ENCODE data around the gene OTOP3. TPM values are rescaled to one million over a fixed set of nuclear protein-coding genes. Genes with fewer than 3 reads are reported as not detected.
"Not testable (repeated sequence)": the region's sequence is repeated elsewhere in the genome, so short reads cannot be mapped to it uniquely, and the experiment has no call there.

The OTOP3 gene
- polyA plus RNA-seq, 3 donors, result not detected

DNA sequence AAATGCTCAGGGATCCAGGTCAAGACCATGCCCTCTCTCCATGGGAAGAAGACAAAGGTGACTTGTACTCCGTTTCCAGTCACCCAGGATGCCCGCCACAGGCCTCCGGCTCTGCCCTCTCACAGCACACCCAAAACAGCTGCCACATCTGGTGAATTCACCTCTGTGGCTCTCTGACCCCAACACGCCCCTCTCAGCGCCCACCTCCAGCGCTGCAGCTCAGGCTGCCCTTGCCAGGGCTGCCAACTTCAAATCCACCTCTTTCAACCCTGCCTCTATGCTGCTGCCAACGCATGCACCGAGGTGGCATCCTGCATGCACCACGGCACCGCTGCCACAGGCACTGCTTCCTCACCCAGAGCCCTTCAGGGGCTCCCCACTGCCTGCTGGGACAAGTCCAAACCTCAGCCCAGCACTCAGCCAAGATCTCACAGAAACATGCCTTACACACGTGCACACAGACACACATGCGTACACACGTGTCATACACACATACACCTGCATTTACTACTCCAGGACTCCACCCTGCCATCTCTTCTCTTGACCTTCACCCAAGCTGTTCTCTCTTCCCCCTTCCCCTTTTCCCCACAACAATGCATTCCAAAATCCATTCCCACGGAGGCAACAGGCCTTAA, 29.4 kb downstream of the OTOP3 start:
- Histone ChIP-seq H3K4me2 (replicated peaks; ENCODE audit: extremely low read depth, low read length, poor library complexity, severe bottlenecking) (no peak overlapping the region), H3K4me3 (replicated peaks in 1 of 3; ENCODE audit: low read depth in 2 of 3, low read length in 3 of 3) (no peak overlapping the region), H3K27me3 (ENCODE audit: control insufficient read depth in 2 of 2, insufficient read depth in 2 of 2, low read length in 2 of 2) (peaks cover 0 to 3% of the 10 kb centered on the region in 2 donors), H4K20me1 (ENCODE audit: insufficient read depth, low read length) (no peaks in the 10 kb centered on the region), H3K9me3 (replicated peaks in 1 of 2; ENCODE audit: control insufficient read depth in 1 of 2, insufficient read depth in 1 of 2, low read length in 2 of 2) (no peaks in the 10 kb centered on the region), H3K79me2 (ENCODE audit: insufficient read depth, low read length) (no peaks in the 10 kb centered on the region), H3K9ac (ENCODE audit: insufficient read depth, low read length, poor library complexity, severe bottlenecking) (no peak overlapping the region), H3K27ac (ENCODE audit: low read depth in 1 of 2, low read length in 2 of 2) (no peak overlapping the region), H3K36me3 (replicated peaks in 1 of 2; ENCODE audit: control insufficient read depth in 1 of 2, insufficient read depth in 2 of 2, low read length in 2 of 2) (no peaks in the 10 kb centered on the region), H2AFZ (ENCODE audit: insufficient read depth, low read depth, low read length, poor library complexity, severe bottlenecking) (no peak overlapping the region), H3K4me1 (ENCODE audit: control insufficient read depth in 1 of 2, insufficient read depth in 2 of 2, low read length in 2 of 2) (peaks cover 0 to 6% of the 10 kb centered on the region in 2 donors)
- H3K36me3 Mint-ChIP-seq, result no peaks in the 10 kb centered on the region
- DNase-seq, result no peak
- intact Hi-C loops (cut with micrococcal nuclease), result loop anchor here (5.0 to 10.0 kb wide), 4 partner anchors 37 to 227 kb away; no protein-coding TSS in a partner anchor
- peak overlapping the region in 1 of 7 donors; percentile 55 for H3K27ac Mint-ChIP-seq
- 85% methylated on average over 13 of the region's 14 CpGs for WGBS (ENCODE audit: insufficient coverage)
- TF ChIP-seq, protein P1, sequence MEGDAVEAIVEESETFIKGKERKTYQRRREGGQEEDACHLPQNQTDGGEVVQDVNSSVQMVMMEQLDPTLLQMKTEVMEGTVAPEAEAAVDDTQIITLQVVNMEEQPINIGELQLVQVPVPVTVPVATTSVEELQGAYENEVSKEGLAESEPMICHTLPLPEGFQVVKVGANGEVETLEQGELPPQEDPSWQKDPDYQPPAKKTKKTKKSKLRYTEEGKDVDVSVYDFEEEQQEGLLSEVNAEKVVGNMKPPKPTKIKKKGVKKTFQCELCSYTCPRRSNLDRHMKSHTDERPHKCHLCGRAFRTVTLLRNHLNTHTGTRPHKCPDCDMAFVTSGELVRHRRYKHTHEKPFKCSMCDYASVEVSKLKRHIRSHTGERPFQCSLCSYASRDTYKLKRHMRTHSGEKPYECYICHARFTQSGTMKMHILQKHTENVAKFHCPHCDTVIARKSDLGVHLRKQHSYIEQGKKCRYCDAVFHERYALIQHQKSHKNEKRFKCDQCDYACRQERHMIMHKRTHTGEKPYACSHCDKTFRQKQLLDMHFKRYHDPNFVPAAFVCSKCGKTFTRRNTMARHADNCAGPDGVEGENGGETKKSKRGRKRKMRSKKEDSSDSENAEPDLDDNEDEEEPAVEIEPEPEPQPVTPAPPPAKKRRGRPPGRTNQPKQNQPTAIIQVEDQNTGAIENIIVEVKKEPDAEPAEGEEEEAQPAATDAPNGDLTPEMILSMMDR (IDR thresholded peaks at IDR 0.05), result no peak
- H3K27me3 Mint-ChIP-seq (ENCODE audit: low read depth in 3 of 3), result peaks cover 7 to 32% (median 9%) of the 10 kb centered on the region in 3 donors
- H3K4me3 Mint-ChIP-seq, result no peak overlapping the region
- H3K9me3 Mint-ChIP-seq, result no peaks in the 10 kb centered on the region
- H3K4me1 Mint-ChIP-seq, result peaks cover 7% of the 10 kb centered on the region

DNA sequence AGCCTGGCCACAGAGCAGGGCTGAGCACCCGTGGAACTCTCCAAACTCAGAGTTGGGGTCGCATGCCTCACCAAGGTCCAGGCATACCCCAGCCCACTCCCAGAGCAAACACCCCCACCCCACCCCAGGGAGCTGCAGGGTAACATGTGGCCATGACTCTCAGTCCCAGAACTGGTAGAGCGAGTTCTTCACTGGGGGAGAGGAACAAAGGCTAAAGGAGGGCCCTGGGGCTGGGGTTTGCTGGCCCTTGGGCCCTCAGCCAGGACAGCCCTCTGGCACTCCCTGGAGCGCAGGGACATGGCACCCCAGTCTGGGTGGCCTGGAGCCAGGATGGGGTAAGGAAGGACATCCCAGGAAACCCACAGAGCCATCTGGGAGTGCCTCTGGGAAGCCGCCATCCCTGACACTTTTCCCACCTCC, 32.7 kb downstream of the OTOP3 start:
- TF ChIP-seq, protein P1 (IDR thresholded peaks at IDR 0.05), result no peak

DNA sequence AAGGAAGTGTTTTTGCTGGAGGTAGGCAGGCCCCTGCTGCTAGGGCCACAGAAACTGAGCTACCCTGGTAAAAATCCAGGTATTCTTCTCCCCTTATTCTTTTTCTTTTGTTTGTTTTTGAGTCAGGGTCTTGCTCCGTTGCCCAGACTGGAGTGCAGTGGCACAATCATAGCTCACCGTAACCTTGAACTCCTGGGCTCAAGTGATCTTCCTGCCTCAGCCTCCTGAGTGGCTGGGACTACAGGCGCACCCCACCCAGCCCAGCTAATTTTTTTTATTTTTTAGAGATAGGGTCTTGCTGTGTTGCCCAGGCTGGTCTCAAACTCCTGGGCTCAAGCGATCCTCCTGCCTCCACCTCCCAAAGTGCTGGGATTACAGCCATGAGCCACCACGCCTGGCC, 33.8 kb downstream of the OTOP3 start:
- H3K4me1 ChIP-seq (ENCODE audit: control insufficient read depth in 1 of 2, insufficient read depth in 2 of 2, low read length in 2 of 2), result peaks cover 12 to 17% of the 10 kb centered on the region in 2 donors
- WGBS (ENCODE audit: insufficient coverage), result 100% methylated on average over 1 of the region's 5 CpGs
- not testable (repeated sequence) for H3K4me2 ChIP-seq (replicated peaks; ENCODE audit: extremely low read depth, low read length, poor library complexity, severe bottlenecking); H3K4me3 ChIP-seq (replicated peaks in 1 of 3; ENCODE audit: low read depth in 2 of 3, low read length in 3 of 3); H3K4me3 Mint-ChIP-seq; H3K36me3 ChIP-seq (replicated peaks in 1 of 2; ENCODE audit: control insufficient read depth in 1 of 2, insufficient read depth in 2 of 2, low read length in 2 of 2); H2AFZ ChIP-seq (ENCODE audit: insufficient read depth, low read depth, low read length, poor library complexity, severe bottlenecking); H3K4me1 Mint-ChIP-seq; H3K27ac Mint-ChIP-seq; DNase-seq; H3K27ac ChIP-seq (ENCODE audit: low read depth in 1 of 2, low read length in 2 of 2); H3K9ac ChIP-seq (ENCODE audit: insufficient read depth, low read length, poor library complexity, severe bottlenecking); H3K79me2 ChIP-seq (ENCODE audit: insufficient read depth, low read length); H3K9me3 ChIP-seq (replicated peaks in 1 of 2; ENCODE audit: control insufficient read depth in 1 of 2, insufficient read depth in 1 of 2, low read length in 2 of 2); H3K36me3 Mint-ChIP-seq; H4K20me1 ChIP-seq (ENCODE audit: insufficient read depth, low read length)
- peaks cover 21 to 45% of the 10 kb centered on the region in 2 donors for H3K27me3 ChIP-seq (ENCODE audit: control insufficient read depth in 2 of 2, insufficient read depth in 2 of 2, low read length in 2 of 2)
- Mint-ChIP-seq H3K27me3 (ENCODE audit: low read depth in 3 of 3) (peaks cover 40 to 64% (median 48%) of the 10 kb centered on the region in 3 donors), H3K9me3 (peaks cover 0 to 13% (median 5%) of the 10 kb centered on the region in 7 donors)
- intact Hi-C loops (cut with micrococcal nuclease), result loop anchor here in 1 of 2 donors (10.0 kb wide), 1 partner anchor 205 kb away; no protein-coding TSS in a partner anchor

More for the DNA sequence above, 32.7 kb downstream of the OTOP3 start:
- peaks cover 0 to 6% of the 10 kb centered on the region in 2 donors for H3K36me3 Mint-ChIP-seq
- H3K79me2 ChIP-seq (ENCODE audit: insufficient read depth, low read length), result no peaks in the 10 kb centered on the region
- H4K20me1 ChIP-seq (ENCODE audit: insufficient read depth, low read length), result no peaks in the 10 kb centered on the region
- peaks cover 18 to 34% of the 10 kb centered on the region in 2 donors for H3K27me3 ChIP-seq (ENCODE audit: control insufficient read depth in 2 of 2, insufficient read depth in 2 of 2, low read length in 2 of 2)
- no peaks in the 10 kb centered on the region for H3K36me3 ChIP-seq (replicated peaks in 1 of 2; ENCODE audit: control insufficient read depth in 1 of 2, insufficient read depth in 2 of 2, low read length in 2 of 2)
- H3K27ac ChIP-seq (ENCODE audit: low read depth in 1 of 2, low read length in 2 of 2), result no peak overlapping the region
- H3K9ac ChIP-seq (ENCODE audit: insufficient read depth, low read length, poor library complexity, severe bottlenecking), result no peak overlapping the region
- no peak for DNase-seq
- peaks cover 9% of the 10 kb centered on the region for H3K4me1 Mint-ChIP-seq
- H3K4me3 Mint-ChIP-seq, result no peak overlapping the region
- H3K4me3 ChIP-seq (replicated peaks in 1 of 3; ENCODE audit: low read depth in 2 of 3, low read length in 3 of 3), result no peak overlapping the region
- H3K4me1 ChIP-seq (ENCODE audit: control insufficient read depth in 1 of 2, insufficient read depth in 2 of 2, low read length in 2 of 2), result peaks cover 12 to 17% of the 10 kb centered on the region in 2 donors
- H2AFZ ChIP-seq (ENCODE audit: insufficient read depth, low read depth, low read length, poor library complexity, severe bottlenecking), result no peak overlapping the region
- H3K4me2 ChIP-seq (replicated peaks; ENCODE audit: extremely low read depth, low read length, poor library complexity, severe bottlenecking), result no peak overlapping the region
- peaks cover 29 to 56% (median 37%) of the 10 kb centered on the region in 3 donors for H3K27me3 Mint-ChIP-seq (ENCODE audit: low read depth in 3 of 3)
- H3K27ac Mint-ChIP-seq, result no peak overlapping the region
- peaks cover 0 to 6% of the 10 kb centered on the region in 2 donors for H3K9me3 ChIP-seq (replicated peaks in 1 of 2; ENCODE audit: control insufficient read depth in 1 of 2, insufficient read depth in 1 of 2, low read length in 2 of 2)
- 100% methylated on average over 3 of the region's 5 CpGs for WGBS (ENCODE audit: insufficient coverage)
- intact Hi-C loops (cut with micrococcal nuclease), result loop anchor here in 1 of 2 donors (10.0 kb wide), 1 partner anchor 206 kb away; no protein-coding TSS in a partner anchor
- H3K9me3 Mint-ChIP-seq, result peaks cover 0 to 9% (median 5%) of the 10 kb centered on the region in 7 donors

All from CD14-positive monocyte (primary cell).